HepG2 (cell line): ENCODE results near the gene ARCN1. TPM values are rescaled to one million over a fixed set of nuclear protein-coding genes. Genes with fewer than 3 reads are reported as not detected.
A peak's percentile ranks its signal among the peaks of the same experiment; 100 is the strongest.

Experiments
- CAMTA2 ChIP-seq: sonication (generic); formaldehyde crosslinking; IDR thresholded peaks from 2 replicates; pipeline ENCODE4 v1.4.0; 2020; ENCODE audit warnings: mild to moderate bottlenecking, missing genetic modification reagents, borderline replicate concordance
- HDAC2 ChIP-seq: sonication (generic); formaldehyde crosslinking; IDR thresholded peaks from 2 replicates; pipeline ENCODE4 v1.4.0; 2020; ENCODE audit warnings: missing genetic modification reagents
- HIVEP1 ChIP-seq: sonication (generic); formaldehyde crosslinking; IDR thresholded peaks from 2 replicates; pipeline ENCODE4 v1.4.0; 2020; ENCODE audit warnings: mild to moderate bottlenecking, missing genetic modification reagents
- JUND ChIP-seq: sonication (generic); formaldehyde crosslinking; IDR thresholded peaks from 2 replicates; pipeline ENCODE4 v1.8.0; 2022; ENCODE audit warnings: mild to moderate bottlenecking, missing genetic modification reagents
- NAIF1 ChIP-seq: sonication (generic); formaldehyde crosslinking; IDR thresholded peaks from 2 replicates; pipeline ENCODE4 v1.5.0; 2020; ENCODE audit warnings: mild to moderate bottlenecking, missing genetic modification reagents, borderline replicate concordance
- NR2F6 ChIP-seq, 2 experiments: IDR thresholded peaks; 2 replicates each; pipeline ENCODE4 v1.6.1; 2016; ENCODE audit warnings: antibody characterized with exemption in 1 of 2, mild to moderate bottlenecking in 1 of 2
- PAX8 ChIP-seq: sonication (generic); formaldehyde crosslinking; IDR thresholded peaks from 2 replicates; pipeline ENCODE4 v1.8.0; 2022; ENCODE audit warnings: mild to moderate bottlenecking, missing genetic modification reagents, borderline replicate concordance
- PHF20 ChIP-seq: sonication (generic); formaldehyde crosslinking; IDR thresholded peaks from 2 replicates; pipeline ENCODE4 v1.5.0; 2020; ENCODE audit warnings: mild to moderate bottlenecking, missing genetic modification reagents
- RFX5 ChIP-seq: IDR thresholded peaks from 2 replicates; pipeline ENCODE4 v1.6.1; 2011; ENCODE audit warnings: low read depth, low read length, improper control_type of control experiment
- SCMH1 ChIP-seq: sonication (generic); formaldehyde crosslinking; IDR thresholded peaks from 2 replicates; pipeline ENCODE4 v1.9.0; 2021; ENCODE audit warnings: missing genetic modification reagents, mild to moderate bottlenecking, borderline replicate concordance
- SP2 ChIP-seq: sonication (generic); formaldehyde crosslinking; IDR thresholded peaks from 2 replicates; pipeline ENCODE4 v1.5.1; 2020; ENCODE audit warnings: mild to moderate bottlenecking, missing genetic modification reagents
- SYNCRIP ChIP-seq: fragments of 200-400 bp; formaldehyde crosslinking; IDR thresholded peaks from 2 replicates; pipeline ENCODE4 v1.6.1; 2018; ENCODE audit warnings: mild to moderate bottlenecking, low read depth, low read length; ENCODE audit not compliant: insufficient read depth
- ZFP36L2 ChIP-seq: sonication (generic); formaldehyde crosslinking; IDR thresholded peaks from 2 replicates; pipeline ENCODE4 v1.4.0; 2020; ENCODE audit warnings: missing genetic modification reagents
- ZNF17 ChIP-seq: sonication (generic); formaldehyde crosslinking; IDR thresholded peaks from 2 replicates; pipeline ENCODE4 v1.5.0; 2020; ENCODE audit warnings: mild to moderate bottlenecking, missing genetic modification reagents
- ZNF225 ChIP-seq: sonication (generic); formaldehyde crosslinking; IDR thresholded peaks from 2 replicates; pipeline ENCODE4 v1.4.0; 2020; ENCODE audit warnings: mild to moderate bottlenecking, missing genetic modification reagents
- ZNF317 ChIP-seq: sonication (generic); formaldehyde crosslinking; IDR thresholded peaks from 2 replicates; pipeline ENCODE4 v1.5.0; 2020; ENCODE audit warnings: mild to moderate bottlenecking, missing genetic modification reagents
- ZNF510 ChIP-seq: sonication (generic); formaldehyde crosslinking; IDR thresholded peaks from 2 replicates; pipeline ENCODE4 v1.4.0; 2020; ENCODE audit warnings: low read depth, mild to moderate bottlenecking, missing genetic modification reagents
- ZNF567 ChIP-seq: sonication (generic); formaldehyde crosslinking; IDR thresholded peaks from 2 replicates; pipeline ENCODE4 v1.8.1; 2023; ENCODE audit warnings: mild to moderate bottlenecking, missing genetic modification reagents, borderline replicate concordance
- ZNF614 ChIP-seq: IDR thresholded peaks from 2 replicates; pipeline ENCODE4 v1.6.1; 2018; ENCODE audit warnings: missing biosample characterization, missing genetic modification reagents, inconsistent platforms, borderline replicate concordance
- ZNF775 ChIP-seq: sonication (generic); formaldehyde crosslinking; IDR thresholded peaks from 2 replicates; pipeline ENCODE4 v1.4.0; 2020; ENCODE audit warnings: missing genetic modification reagents, mild to moderate bottlenecking, moderate library complexity, borderline replicate concordance
- ZSCAN25 ChIP-seq: sonication (generic); formaldehyde crosslinking; IDR thresholded peaks from 2 replicates; pipeline ENCODE4 v1.8.0; 2022; ENCODE audit warnings: mild to moderate bottlenecking, missing genetic modification reagents
- polyA plus RNA-seq, 8 experiments: library from polyadenylated mRNA; depleted of rRNA in 3 of 8; stranded (reverse) in 7 of 8; unstranded in 1 of 8; fragments of >200 nt; fragmentation: Illumina TruSeq in 4 of 8; extraction: Trizol in 4 of 8; gene quantifications; 2 replicates each; pipeline versions ENCODE4 v1.2.1 to v1.2.3, GENCODE V29; 2011 to 2016; ENCODE audit warnings: low read depth in 4 of 8, missing spikeins in 1 of 8, mixed read lengths in 1 of 8; ENCODE audit not compliant: insufficient read depth in 1 of 8
- total RNA-seq, 5 experiments: library from RNA; depleted of rRNA; stranded (reverse); fragments of >200 nt; fragmentation: Illumina TruSeq; extraction: Trizol; gene quantifications; 2 replicates each; pipeline ENCODE4 v1.2.3, GENCODE V29; 2016; ENCODE audit warnings: low read depth in 1 of 5
- TF ChIP-seq, protein P1 (sequence below): sonication (generic); formaldehyde crosslinking; IDR thresholded peaks from 2 replicates; pipeline ENCODE4 v1.4.0; 2020; ENCODE audit warnings: missing genetic modification reagents
- TF ChIP-seq, protein P2 (sequence below): sonication (generic); formaldehyde crosslinking; IDR thresholded peaks from 2 replicates; pipeline ENCODE4 v1.5.0; 2020; ENCODE audit warnings: mild to moderate bottlenecking, missing genetic modification reagents
- TF ChIP-seq, protein P3 (sequence below): sonication (generic); formaldehyde crosslinking; IDR thresholded peaks from 2 replicates; pipeline ENCODE4 v1.8.0; 2022; ENCODE audit warnings: missing genetic modification reagents, mild to moderate bottlenecking, borderline replicate concordance
- TF ChIP-seq, protein P4 (sequence below): sonication (generic); formaldehyde crosslinking; IDR thresholded peaks from 2 replicates; pipeline ENCODE4 v1.4.0; 2020; ENCODE audit warnings: missing genetic modification reagents; ENCODE audit errors: not compliant biosample characterization

The ARCN1 gene
- total and polyA plus RNA-seq, 2 of the 13 experiments (the other 11 are each of a cell fraction or from before 2014, with no cell fraction given) = 148 to 200 TPM

DNA sequence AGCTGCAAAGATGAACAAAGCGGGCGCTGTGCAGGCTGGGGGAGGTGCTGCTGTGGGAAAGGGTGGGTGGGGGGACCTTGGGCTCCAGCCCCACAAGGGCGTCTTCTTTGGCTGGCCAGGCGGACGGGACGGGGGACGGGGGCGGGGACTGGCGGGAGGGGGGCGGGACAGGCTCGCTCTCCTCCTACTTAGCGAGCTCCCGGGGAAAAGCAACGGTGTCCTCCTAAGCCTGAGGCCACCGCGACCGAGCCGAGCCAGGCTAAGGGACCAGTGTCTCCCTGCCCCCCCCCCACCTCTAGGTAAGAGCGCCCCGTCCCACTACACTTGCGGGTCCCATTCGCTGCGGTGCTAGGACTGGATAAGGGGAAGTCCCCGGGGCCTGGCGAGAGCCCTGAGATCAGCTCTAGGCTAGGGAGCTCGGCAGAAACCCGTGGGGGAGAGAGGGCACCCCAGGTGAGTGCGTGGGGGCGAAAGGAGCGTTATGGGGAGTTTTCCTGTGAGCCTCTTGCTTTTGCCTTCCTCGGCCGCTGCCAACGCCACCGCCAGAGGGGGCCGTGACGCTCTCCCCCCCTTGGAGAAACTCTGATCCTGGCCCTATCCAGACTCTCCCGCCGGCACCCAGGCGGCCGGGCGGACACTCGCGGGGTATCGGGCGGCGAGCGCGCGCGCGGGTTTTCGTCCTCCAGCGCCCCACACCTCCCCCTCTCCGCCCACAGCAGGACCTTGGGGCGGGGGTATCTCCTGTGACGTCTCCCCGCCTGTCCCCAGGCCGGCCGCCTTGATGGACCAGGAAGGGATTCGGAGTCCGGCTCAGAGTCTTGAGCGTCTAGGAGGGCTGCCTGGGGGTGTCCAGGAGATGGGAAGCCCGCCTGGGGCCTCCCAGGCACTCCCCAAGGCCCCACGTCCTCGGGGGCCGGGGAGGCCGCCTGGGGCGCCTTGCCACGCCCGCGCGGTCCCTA lies 35.5 kb downstream of the ARCN1 start, which contains the start of gene PHLDB1 (continued):
- TF ChIP-seq SP2 (CRISPR knock-in tag) = 0 out of 2 replicates have a peak, but pooled peaks have one; percentile 26
- TF ChIP-seq, protein P1, sequence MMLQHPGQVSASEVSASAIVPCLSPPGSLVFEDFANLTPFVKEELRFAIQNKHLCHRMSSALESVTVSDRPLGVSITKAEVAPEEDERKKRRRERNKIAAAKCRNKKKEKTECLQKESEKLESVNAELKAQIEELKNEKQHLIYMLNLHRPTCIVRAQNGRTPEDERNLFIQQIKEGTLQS (CRISPR knock-in tag) = no peak
- TF ChIP-seq JUND = no peak
- TF ChIP-seq ZNF510 (CRISPR knock-in tag) = no peak
- TF ChIP-seq SCMH1 (CRISPR knock-in tag) = no peak
- no peak for TF ChIP-seq SYNCRIP
- TF ChIP-seq PHF20 = no peak
- TF ChIP-seq, protein P2, sequence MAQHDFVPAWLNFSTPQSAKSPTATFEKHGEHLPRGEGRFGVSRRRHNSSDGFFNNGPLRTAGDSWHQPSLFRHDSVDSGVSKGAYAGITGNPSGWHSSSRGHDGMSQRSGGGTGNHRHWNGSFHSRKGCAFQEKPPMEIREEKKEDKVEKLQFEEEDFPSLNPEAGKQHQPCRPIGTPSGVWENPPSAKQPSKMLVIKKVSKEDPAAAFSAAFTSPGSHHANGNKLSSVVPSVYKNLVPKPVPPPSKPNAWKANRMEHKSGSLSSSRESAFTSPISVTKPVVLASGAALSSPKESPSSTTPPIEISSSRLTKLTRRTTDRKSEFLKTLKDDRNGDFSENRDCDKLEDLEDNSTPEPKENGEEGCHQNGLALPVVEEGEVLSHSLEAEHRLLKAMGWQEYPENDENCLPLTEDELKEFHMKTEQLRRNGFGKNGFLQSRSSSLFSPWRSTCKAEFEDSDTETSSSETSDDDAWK = no peak
- TF ChIP-seq RFX5 = no peak
- no peak for TF ChIP-seq ZNF567 (CRISPR knock-in tag)
- no peak for TF ChIP-seq PAX8 (CRISPR knock-in tag)
- no peak for TF ChIP-seq ZNF317 (CRISPR knock-in tag)
- no peak for TF ChIP-seq ZSCAN25
- no peak for TF ChIP-seq HIVEP1 (CRISPR knock-in tag)
- TF ChIP-seq HDAC2 = no peak
- TF ChIP-seq ZNF225 (CRISPR knock-in tag) = no peak
- no peak for TF ChIP-seq NAIF1
- TF ChIP-seq ZNF614 (CRISPR knock-in tag) = no peak
- no peak for TF ChIP-seq ZFP36L2
- no peak for TF ChIP-seq NR2F6 (IDR thresholded peaks at IDR 0.05)
- no peak for TF ChIP-seq NR2F6 (CRISPR knock-in tag; IDR thresholded peaks at IDR 0.05)
- TF ChIP-seq, protein P3, sequence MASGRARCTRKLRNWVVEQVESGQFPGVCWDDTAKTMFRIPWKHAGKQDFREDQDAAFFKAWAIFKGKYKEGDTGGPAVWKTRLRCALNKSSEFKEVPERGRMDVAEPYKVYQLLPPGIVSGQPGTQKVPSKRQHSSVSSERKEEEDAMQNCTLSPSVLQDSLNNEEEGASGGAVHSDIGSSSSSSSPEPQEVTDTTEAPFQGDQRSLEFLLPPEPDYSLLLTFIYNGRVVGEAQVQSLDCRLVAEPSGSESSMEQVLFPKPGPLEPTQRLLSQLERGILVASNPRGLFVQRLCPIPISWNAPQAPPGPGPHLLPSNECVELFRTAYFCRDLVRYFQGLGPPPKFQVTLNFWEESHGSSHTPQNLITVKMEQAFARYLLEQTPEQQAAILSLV (CRISPR knock-in tag) = peak; percentile 16; the same call in 1 of the 2 replicates
- TF ChIP-seq ZNF775 = no peak
- TF ChIP-seq ZNF17 (CRISPR knock-in tag) = 0 out of 2 replicates have a peak, but pooled peaks have one; percentile 24
- no peak for TF ChIP-seq CAMTA2 (CRISPR knock-in tag)
- TF ChIP-seq, protein P4, sequence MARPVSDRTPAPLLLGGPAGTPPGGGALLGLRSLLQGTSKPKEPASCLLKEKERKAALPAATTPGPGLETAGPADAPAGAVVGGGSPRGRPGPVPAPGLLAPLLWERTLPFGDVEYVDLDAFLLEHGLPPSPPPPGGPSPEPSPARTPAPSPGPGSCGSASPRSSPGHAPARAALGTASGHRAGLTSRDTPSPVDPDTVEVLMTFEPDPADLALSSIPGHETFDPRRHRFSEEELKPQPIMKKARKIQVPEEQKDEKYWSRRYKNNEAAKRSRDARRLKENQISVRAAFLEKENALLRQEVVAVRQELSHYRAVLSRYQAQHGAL (CRISPR knock-in tag) = no peak
